Upper lobe of left lung (tissue), 6 donors: Measurements from ENCODE around the gene FCHO1. TPM values are rescaled to one million over a fixed set of nuclear protein-coding genes. Genes with fewer than 3 reads are reported as not detected.

ENCODE experiments used
- ATAC-seq, 2 donors: fragments of 200-7000 bp; cut with Tn5 transposase; one replicate each; pipeline ENCODE4 v1.9.1; 2022; ENCODE audit warnings: mild to moderate bottlenecking in 2 of 2, moderate library complexity in 2 of 2; ENCODE audit not compliant: low FRiP score in 2 of 2
- DNase-seq, 2 donors: peaks; one replicate each; pipeline ENCODE4 v3.0.0-alpha.2; 2019 to 2020
- H3K27ac ChIP-seq, 4 donors: fragments of 200-600 bp; sonication (generic); one replicate each; pipeline ENCODE4 v1.5.1; 2016 to 2019
- H3K27me3 ChIP-seq, 4 donors: fragments of 200-600 bp; sonication (generic); one replicate each; pipeline ENCODE4 v1.5.1; 2017 to 2019
- H3K36me3 ChIP-seq, 4 donors: fragments of 200-600 bp; sonication (generic); one replicate each; pipeline ENCODE4 v1.5.1; 2016 to 2019
- H3K4me1 ChIP-seq, 4 donors: fragments of 200-600 bp; sonication (generic); one replicate each; pipeline ENCODE4 v1.5.1; 2018 to 2019
- H3K4me3 ChIP-seq, 4 donors: fragments of 200-600 bp; sonication (generic); one replicate each; pipeline ENCODE4 v1.5.1; 2017 to 2019; ENCODE audit warnings: mild to moderate bottlenecking in 2 of 4, moderate library complexity in 1 of 4
- H3K9me3 ChIP-seq, 4 donors: fragments of 200-600 bp; sonication (generic); one replicate each; pipeline ENCODE4 v1.5.1; 2018 to 2019
- CTCF ChIP-seq, 6 experiments: fragments of 450-650 bp in 4 of 6; fragments of 200-600 bp in 2 of 6; sonication (generic) in 2 of 6; IDR thresholded peaks; one replicate each; pipeline ENCODE4 v1.5.1; 2016 to 2019; ENCODE audit warnings: antibody characterized with exemption in 6 of 6
- EP300 ChIP-seq, 4 donors: sonication (generic); formaldehyde crosslinking; IDR thresholded peaks; one replicate each; pipeline ENCODE4 v1.5.1; 2017; ENCODE audit warnings: antibody characterized with exemption in 4 of 4, control low read depth in 2 of 4
- POLR2A ChIP-seq, 4 donors: fragments of 450-650 bp; IDR thresholded peaks; one replicate each; pipeline ENCODE4 v1.5.1; 2016 to 2017; ENCODE audit warnings: antibody characterized with exemption in 4 of 4, mild to moderate bottlenecking in 2 of 4
- POLR2AphosphoS5 ChIP-seq, 2 donors: sonication (generic); formaldehyde crosslinking; IDR thresholded peaks; one replicate each; pipeline ENCODE4 v1.5.1; 2017; ENCODE audit warnings: antibody characterized with exemption in 2 of 2
- WGBS, 2 donors: methylation state at CpG; one replicate each; pipeline ENCODE4 v1.1.5; 2017 to 2018; 5-methylcytosine and 5-hydroxymethylcytosine counted together
- total RNA-seq, 6 donors: library from RNA; depleted of rRNA in 4 of 6; stranded (reverse); fragments of >200 nt in 4 of 6; gene quantifications; one replicate each; pipeline versions ENCODE4 v1.1.0 to v1.2.1, GENCODE V29; 2016 to 2021
- donor health status: DM: no; HTN: no; CAD: no; lungs with moderate emphysema.
- donor health status: DM: no; HTN: yes; CAD: no; lungs with severe emphysema.

The FCHO1 gene
- total RNA-seq, 6 donors from 2014 or later: 1.9 to 19.9 (median 8.7) TPM

- WGBS, 2 donors: 48 to 70% methylated on average over 2 to 7 of the region's 8 CpGs
- ATAC-seq (no peak), DNase-seq (peak in 1 of 2 donors; percentile 19)
- TF ChIP-seq POLR2A (IDR thresholded peaks at IDR 0.05) (no peak), EP300 (IDR thresholded peaks at IDR 0.05) (no peak), POLR2AphosphoS5 (IDR thresholded peaks at IDR 0.05) (no peak), CTCF (IDR thresholded peaks at IDR 0.05) (no peak)
- Histone ChIP-seq H3K27ac (no peak overlapping the region), H3K4me1 (no peaks in the 10 kb centered on the region), H3K36me3 (peaks cover 0 to 15% (median 2%) of the 10 kb centered on the region in 4 donors), H3K9me3 (no peaks in the 10 kb centered on the region), H3K4me3 (no peak overlapping the region), H3K27me3 (no peaks in the 10 kb centered on the region)
Observed at GRCh38 chr19:17824339-17824738, 73.1 kb downstream of the FCHO1 start.

GRCh38 chr19:17826508-17827056 lies 75.3 kb downstream of the FCHO1 start:
- H3K4me3 ChIP-seq: no peak overlapping the region
- H3K9me3 ChIP-seq: no peaks in the 10 kb centered on the region
- no peaks in the 10 kb centered on the region for H3K27me3 ChIP-seq
- WGBS, 2 donors: 90 to 93% methylated on average over 6 to 13 of the region's 13 CpGs
- H3K27ac ChIP-seq: no peak overlapping the region
- peaks cover 0 to 19% (median 0%) of the 10 kb centered on the region in 4 donors for H3K4me1 ChIP-seq
- DNase-seq (no peak), ATAC-seq (no peak)
- TF ChIP-seq EP300 (IDR thresholded peaks at IDR 0.05) (no peak), POLR2A (IDR thresholded peaks at IDR 0.05) (no peak), CTCF (IDR thresholded peaks at IDR 0.05) (no peak)
- H3K36me3 ChIP-seq: peaks cover 0 to 32% (median 4%) of the 10 kb centered on the region in 4 donors

GRCh38 chr19:17829855-17830566 lies 78.7 kb downstream of the FCHO1 start:
- DNase-seq (peak in 1 of 2 donors; percentile 60), ATAC-seq (no peak)
- Histone ChIP-seq H3K27me3 (no peaks in the 10 kb centered on the region), H3K9me3 (no peaks in the 10 kb centered on the region), H3K36me3 (peaks cover 0 to 65% (median 4%) of the 10 kb centered on the region in 4 donors), H3K4me3 (peak overlapping the region in 2 of 4 donors; percentile 12 to 17), H3K27ac (no peak overlapping the region), H3K4me1 (peaks cover 0 to 19% (median 0%) of the 10 kb centered on the region in 4 donors)
- no peak for TF ChIP-seq POLR2A (IDR thresholded peaks at IDR 0.05)
- TF ChIP-seq CTCF (IDR thresholded peaks at IDR 0.05): no peak
- no peak for TF ChIP-seq POLR2AphosphoS5 (IDR thresholded peaks at IDR 0.05)
- no peak for TF ChIP-seq EP300 (IDR thresholded peaks at IDR 0.05)
- WGBS, 2 donors: 34 to 56% methylated on average over 23 to 29 of the region's 29 CpGs

GRCh38 chr19:17830567-17831418 lies 79.5 kb downstream of the FCHO1 start:
- H3K36me3 ChIP-seq: peaks cover 0 to 73% (median 7%) of the 10 kb centered on the region in 4 donors
- TF ChIP-seq POLR2AphosphoS5 (IDR thresholded peaks at IDR 0.05) (no peak), CTCF (IDR thresholded peaks at IDR 0.05) (no peak), POLR2A (IDR thresholded peaks at IDR 0.05) (no peak), EP300 (IDR thresholded peaks at IDR 0.05) (no peak)

More at GRCh38 chr19:17830567-17831418, 79.5 kb downstream of the FCHO1 start:
- peak; percentile 46 to 83 for DNase-seq
- ATAC-seq: peak; percentile 49 to 67
- 48 to 60% methylated on average over 9 to 26 of the region's 50 CpGs for WGBS, 2 donors
- Histone ChIP-seq H3K27ac (no peak overlapping the region), H3K4me3 (peak overlapping the region in 2 of 4 donors; percentile 26 to 30), H3K4me1 (peaks cover 0 to 19% (median 0%) of the 10 kb centered on the region in 4 donors), H3K9me3 (no peaks in the 10 kb centered on the region), H3K27me3 (no peaks in the 10 kb centered on the region)
